Activated CD4-positive, alpha-beta T cell treated with anti-CD3 and anti-CD28 coated beads, Interleukin-10, Interleukin-2, amounts not matched to agents 100 ng/mL and 50 ng/mL, durations not matched to agents 16 hours and 8 hours (primary cell): Measurements from ENCODE around the gene NTRK1.

ENCODE experiments used
- DNase-seq: peaks from one replicate; pipeline ENCODE4 v3.0.0-alpha.2; 2020

Gene NTRK1

GRCh38 chr1:156839426-156840109 is 21.1 kb upstream of the NTRK1 start:
- no peak for DNase-seq

GRCh38 chr1:156840186-156840897 is 20.3 kb upstream of the NTRK1 start:
- no peak for DNase-seq

- no peak for DNase-seq
These were observed 19.8 kb upstream of the NTRK1 start for GRCh38 chr1:156840898-156841279.

GRCh38 chr1:156841295-156841855 is 19.3 kb upstream of the NTRK1 start:
- DNase-seq, result no peak

- DNase-seq, result no peak
These were observed 17.9 kb upstream of the NTRK1 start for GRCh38 chr1:156842618-156843300.

- no peak for DNase-seq
These were observed 16.6 kb upstream of the NTRK1 start for GRCh38 chr1:156844102-156844501.

- DNase-seq, result no peak
These were observed 16.0 kb upstream of the NTRK1 start for GRCh38 chr1:156844638-156845037.

GRCh38 chr1:156845055-156845952 is 15.4 kb upstream of the NTRK1 start:
- DNase-seq, result no peak

- DNase-seq, result no peak
These were observed 14.6 kb upstream of the NTRK1 start for GRCh38 chr1:156845953-156846545.

GRCh38 chr1:156846643-156847042 is 14.0 kb upstream of the NTRK1 start:
- no peak for DNase-seq

- no peak for DNase-seq
These were observed 12.8 kb upstream of the NTRK1 start for GRCh38 chr1:156847591-156848460.

- DNase-seq, result peak; percentile 69
These were observed 12.1 kb upstream of the NTRK1 start for GRCh38 chr1:156848461-156849150.

- no peak for DNase-seq
These were observed 11.5 kb upstream of the NTRK1 start for GRCh38 chr1:156849151-156849496.

- no peak for DNase-seq
These were observed 8.8 kb upstream of the NTRK1 start for GRCh38 chr1:156851779-156852417.

- DNase-seq, result no peak
These were observed 8.2 kb upstream of the NTRK1 start for GRCh38 chr1:156852418-156852874.

GRCh38 chr1:156853761-156854160 is 6.9 kb upstream of the NTRK1 start:
- DNase-seq, result no peak

- no peak for DNase-seq
These were observed 6.0 kb upstream of the NTRK1 start for GRCh38 chr1:156854634-156855033.

- DNase-seq, result no peak
These were observed 4.3 kb upstream of the NTRK1 start for GRCh38 chr1:156856282-156856785.

GRCh38 chr1:156857532-156857931 is 3.1 kb upstream of the NTRK1 start:
- DNase-seq, result no peak

GRCh38 chr1:156858555-156858956 is 2.1 kb upstream of the NTRK1 start:
- no peak for DNase-seq
